GM19438 (cell line): ENCODE data around the gene SCAP.

Experiments used
- ATAC-seq: cut with Tn5 transposase; IDR thresholded peaks from one replicate; pipeline ENCODE4 v1.9.1; 2021; ENCODE audit warnings: low read depth; ENCODE audit not compliant: unreplicated experiment

Gene SCAP

DNA sequence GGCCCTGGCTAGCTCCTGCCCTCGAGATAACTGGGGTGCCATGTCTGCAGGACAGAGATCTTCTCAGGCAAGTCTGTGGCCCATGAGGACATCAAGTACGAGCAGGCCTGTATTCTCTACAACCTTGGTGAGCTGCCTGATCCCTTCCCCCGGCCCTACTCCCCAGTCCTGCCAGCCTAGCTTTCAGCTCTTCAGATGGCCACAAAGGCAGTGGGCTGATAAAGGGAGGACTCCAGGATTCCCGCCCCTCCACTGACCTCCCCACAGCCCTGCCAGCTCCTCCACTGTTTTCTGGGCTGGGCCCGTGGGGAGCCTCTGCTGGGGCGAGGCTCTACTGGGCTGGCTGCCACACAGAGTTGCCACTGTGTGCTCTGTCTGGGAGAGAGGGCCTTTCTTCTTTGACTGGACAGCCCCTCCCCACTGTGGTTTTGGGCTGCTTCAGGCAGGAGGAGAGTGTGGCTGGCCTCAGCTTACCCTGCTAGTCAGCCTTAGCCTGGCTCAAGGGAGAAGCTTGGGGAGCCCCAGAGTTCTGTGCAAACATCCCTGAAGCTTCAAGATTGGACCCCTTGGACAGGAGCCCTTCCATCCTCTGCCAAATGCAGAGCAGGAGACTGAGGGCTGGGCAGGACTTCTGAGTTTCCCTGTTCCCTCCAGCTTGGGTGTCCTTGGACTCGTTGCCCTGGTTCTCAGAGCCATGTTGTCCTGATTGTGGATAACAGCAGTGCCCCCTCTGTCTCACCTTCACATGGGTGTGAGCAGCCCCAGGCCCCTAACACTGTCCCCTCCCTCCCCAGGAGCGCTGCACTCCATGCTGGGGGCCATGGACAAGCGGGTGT is 70.6 kb downstream of the SCAP start:
- no peak for ATAC-seq

DNA sequence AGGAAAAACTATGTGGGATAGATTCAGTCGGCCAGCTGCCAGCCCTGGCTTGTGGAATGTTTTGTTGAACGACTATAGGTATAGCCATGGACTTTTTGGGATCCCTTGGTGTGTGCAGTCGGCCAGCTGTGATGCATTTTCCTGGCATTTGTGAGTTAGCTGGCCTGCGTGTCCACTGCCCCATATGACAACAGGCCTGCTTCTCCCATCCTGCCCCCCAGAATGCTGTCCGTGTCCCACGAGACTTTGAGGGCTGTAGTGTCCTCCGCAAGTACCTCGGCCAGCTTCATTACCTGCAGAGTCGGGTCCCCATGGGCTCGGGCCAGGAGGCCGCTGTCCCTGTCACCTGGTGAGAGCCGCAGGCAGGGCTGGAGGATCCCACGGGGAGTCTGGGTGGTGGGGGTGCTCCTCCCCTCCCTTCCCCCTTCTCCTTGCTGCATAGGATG is 71.3 kb downstream of the SCAP start:
- no peak for ATAC-seq

GRCh38 chr3:47399531-47400270 is 76.0 kb downstream of the SCAP start:
- no peak for ATAC-seq

DNA sequence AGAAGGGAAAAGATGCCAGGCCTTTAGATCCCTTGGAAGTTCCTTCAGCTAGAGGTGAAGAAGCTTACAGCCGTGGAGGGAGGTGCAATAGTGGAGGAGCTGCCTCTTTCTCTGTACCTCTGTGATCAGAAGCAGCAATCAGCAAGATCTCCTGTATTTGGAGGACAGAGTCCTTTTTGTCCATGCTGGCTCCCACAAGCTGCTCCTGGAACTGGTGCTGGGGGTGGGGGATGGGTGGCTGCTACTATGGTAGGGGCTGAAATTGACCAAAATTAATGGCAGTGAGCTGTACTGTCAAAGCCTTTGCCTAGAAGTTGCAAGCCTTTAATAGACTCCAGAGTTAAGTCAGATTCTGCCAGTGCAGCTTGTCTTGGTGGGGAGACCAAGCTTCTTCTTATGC is 76.7 kb downstream of the SCAP start:
- no peak for ATAC-seq

DNA sequence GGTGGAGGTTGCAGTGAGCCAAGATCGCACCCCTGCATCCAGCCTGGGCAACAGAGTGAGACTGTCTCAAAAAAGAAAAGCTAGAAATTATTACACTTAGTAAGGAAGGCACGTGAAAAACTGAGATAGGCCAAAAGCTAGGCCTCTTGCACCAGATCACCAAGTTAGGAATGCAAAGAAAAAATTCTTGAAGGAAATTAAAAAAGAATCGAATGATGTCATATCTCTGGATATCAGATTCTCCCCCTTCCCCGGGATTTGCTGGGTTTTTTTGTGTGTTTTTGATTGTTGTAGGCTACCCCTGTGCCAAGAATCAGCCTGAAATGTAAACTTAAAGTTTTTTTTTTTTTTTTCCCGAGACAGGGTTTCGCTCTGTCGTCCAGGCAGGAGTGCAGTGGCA is 77.5 kb downstream of the SCAP start:
- no peak for ATAC-seq

- no peak for ATAC-seq
These were observed 80.9 kb downstream of the SCAP start for GRCh38 chr3:47394881-47395280.

- no peak for ATAC-seq
These were observed 81.4 kb downstream of the SCAP start for GRCh38 chr3:47394140-47394870.

DNA sequence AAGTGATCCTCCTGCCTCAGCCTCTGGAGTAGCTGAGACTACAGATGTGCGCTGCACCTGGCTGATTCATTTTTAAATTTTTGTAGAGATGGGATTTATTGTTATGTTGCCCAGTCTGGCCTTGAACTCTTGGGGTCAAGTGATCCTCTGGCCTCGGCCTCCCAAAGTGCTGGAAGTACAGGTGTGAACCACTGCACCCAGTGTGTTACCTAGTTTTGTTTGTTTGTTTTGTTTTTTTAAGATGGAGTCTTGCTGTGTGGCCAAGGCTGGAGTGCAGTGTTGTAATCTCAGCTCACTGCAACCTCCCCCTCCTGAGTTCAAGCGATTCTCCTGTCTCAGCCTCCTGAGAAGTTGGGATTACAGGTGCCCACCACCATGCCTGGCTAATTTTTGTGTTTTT is 82.8 kb downstream of the SCAP start:
- no peak for ATAC-seq

DNA sequence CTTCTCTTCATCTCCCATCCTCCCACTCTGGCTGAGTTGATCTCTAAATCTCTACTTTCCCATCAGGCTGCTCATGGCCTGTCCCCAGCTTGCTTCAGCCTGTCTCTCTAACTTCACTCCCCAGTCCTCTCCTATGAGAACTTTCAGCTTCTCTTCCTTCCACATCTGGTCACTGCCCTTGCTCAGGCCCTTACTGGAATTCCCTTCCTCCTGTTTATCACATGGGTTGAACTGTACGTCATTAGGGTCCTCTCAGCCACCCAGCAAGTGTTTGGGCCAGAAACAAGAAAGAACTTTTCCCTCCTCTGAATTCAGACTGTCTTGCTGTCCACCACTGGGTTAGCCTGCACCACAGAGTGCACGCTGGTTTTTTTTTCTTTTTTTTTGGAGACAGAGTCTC is 89.9 kb downstream of the SCAP start:
- ATAC-seq, result no peak

DNA sequence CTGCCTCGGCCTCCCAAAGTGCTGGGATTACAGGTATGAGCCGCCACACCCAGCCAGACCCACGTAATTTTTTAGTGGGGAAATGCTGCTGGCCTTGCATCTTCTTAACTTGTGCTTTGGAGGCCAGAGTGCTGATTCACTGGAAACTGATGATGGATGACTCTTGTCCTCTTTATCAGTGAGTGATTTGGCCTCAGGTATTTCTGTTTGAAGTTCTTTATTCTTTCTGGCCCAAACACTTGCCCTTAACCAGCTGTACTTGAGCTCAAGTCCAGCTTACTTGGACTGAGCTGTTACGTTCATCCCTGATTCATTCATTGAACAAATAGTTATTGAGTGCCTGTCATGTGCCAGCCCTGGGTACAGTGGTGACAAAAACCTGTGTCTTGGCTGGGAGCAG is 90.7 kb downstream of the SCAP start:
- no peak for ATAC-seq

- no peak for ATAC-seq
These were observed 91.3 kb downstream of the SCAP start for GRCh38 chr3:47384425-47384824.

- peak; percentile 69 for ATAC-seq
These were observed 94.2 kb downstream of the SCAP start for GRCh38 chr3:47381317-47382157.

DNA sequence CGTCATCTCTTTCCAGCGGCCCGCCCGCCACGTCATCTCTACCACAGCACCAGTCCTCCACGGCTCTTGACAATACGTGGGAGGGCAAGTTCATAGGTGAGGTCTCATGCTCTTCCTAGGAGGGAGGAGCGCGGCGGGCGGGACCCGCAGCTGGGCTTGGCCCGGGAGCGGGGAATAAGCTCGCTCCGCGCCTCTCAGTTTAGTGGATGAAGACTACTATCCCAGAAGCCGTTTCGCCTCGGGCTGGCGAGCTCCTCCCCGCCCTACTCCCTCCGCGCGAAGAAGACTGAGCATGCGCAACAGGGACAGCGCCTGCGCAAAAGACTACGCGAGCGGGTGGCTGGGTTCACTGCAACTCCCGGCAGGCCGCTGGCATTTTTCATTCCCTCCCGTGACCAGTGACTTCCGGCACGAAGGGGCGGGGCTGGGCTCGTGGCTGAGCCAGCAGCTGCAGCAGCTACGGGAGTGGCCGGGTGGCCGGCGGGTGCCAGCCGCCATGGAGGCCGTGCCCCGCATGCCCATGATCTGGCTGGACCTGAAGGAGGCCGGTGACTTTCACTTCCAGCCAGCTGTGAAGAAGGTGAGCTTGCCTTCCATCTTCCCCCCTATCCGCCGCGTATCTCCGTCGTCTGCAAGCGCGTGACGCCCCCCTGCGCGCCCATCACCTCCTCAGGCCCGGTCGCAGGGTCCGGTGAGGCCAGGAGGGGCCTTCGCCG is 95.0 kb downstream of the SCAP start, which contains the start of gene PTPN23:
TSS of gene PTPN23 (plus strand) at position 421 of the 716 bp plus-strand sequence. CDS start at position 497, 76 bp downstream.
- peak; percentile 70 for ATAC-seq

- ATAC-seq, result no peak
These were observed 95.6 kb downstream of the SCAP start for GRCh38 chr3:47380026-47380600.

DNA sequence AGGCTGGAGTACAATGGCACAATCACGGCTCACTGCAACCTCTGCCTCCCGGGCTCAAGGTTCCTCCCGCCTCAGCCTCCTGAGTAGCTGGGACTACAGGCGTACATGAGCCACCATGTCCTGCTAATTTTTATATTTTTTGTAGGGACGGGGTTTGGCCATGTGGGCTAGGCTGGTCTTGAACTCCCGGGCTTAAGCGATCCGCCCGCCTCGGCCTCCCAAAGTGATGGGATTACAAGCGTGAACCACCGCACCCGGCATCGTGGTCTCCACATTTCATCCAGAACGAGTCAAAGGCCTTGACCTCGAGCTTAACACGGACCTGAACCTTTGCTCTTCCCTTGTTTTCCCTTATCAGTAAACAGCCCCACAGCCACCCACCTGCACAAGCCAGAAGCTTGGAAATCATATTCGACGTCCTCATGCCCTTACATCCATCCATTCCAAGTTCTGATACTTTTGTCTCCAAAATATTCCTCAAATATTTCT is 96.3 kb downstream of the SCAP start:
- no peak for ATAC-seq

GRCh38 chr3:47378869-47379268 is 96.9 kb downstream of the SCAP start:
- no peak for ATAC-seq

DNA sequence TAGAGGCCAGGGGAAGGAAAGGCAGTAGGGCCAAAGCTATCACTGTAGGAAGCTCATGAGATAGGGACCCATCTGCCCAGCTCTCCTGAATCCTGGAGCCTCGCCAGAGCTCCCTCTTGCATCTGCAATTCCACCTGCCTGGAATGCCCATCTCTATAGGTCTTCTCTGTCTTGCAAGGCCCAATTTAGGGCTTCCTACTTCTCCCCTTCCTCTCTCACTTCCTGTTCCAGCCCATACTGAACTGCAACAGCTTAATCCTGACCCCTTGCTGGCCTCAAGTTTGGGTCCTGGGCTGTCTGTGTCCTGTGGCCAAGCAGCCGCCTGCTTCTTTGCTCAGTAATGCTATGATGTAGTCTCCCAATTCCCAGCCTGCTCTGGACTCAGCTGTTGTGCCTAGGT is 98.6 kb downstream of the SCAP start:
- no peak for ATAC-seq

DNA sequence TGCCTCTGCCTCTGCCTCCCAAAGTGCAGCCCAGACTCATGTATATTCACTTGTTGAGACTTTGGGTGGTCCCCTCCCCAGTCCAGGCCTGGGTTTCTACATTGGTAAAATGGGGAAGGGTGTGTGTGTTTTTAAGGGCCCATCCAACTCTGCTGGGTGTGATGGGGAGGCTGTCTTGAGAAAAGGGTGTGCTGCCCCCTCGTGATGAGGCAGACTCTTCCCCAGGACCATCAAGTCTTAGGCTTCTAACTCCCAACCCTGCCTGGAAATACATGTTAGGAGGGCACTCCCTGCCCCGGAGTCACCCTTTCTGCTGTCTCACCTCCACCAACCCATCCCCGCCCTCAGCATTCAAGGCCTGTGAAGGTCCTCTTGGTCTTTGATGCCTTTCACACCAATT is 99.3 kb downstream of the SCAP start:
- ATAC-seq, result no peak

DNA sequence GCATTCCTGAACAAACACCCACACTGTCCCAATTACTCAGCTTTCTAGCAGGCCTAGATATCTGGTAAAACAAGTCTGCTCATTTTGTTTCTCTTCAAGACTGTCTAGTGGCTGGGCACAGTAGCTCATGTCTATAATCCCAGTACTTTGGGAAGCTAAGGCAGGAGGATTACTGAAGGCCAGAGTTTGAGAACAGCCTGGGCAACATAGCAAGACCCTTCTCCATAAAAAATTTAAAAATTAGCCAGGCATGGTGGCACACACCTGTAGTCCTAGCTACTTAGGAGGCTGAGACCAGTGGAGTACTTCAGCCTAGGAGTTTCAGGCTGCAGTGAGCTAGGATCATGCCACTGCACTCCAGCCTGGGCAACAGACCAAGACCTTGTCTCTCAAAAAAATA is 101.2 kb downstream of the SCAP start:
- ATAC-seq, result no peak
